Measurements from ENCODE around the gene INPP5J. TPM values are rescaled to one million over a fixed set of nuclear protein-coding genes. Genes with fewer than 3 reads are reported as not detected.

INPP5J gene
- total and polyA plus RNA-seq, 10 donors, result 0.14 to 0.87 (median 0.43) TPM; not detected in 2

- H3K27ac ChIP-seq, result no peak overlapping the region
- no peak overlapping the region for H3K4me3 ChIP-seq
- no peak for TF ChIP-seq CTCF (IDR thresholded peaks at IDR 0.05 in 8 of 11, conservative IDR thresholded peaks at IDR 0.05 in 3 of 11)
- TF ChIP-seq POLR2A (IDR thresholded peaks at IDR 0.05), result no peak
- TF ChIP-seq POLR2AphosphoS5 (IDR thresholded peaks at IDR 0.05), result no peak
- H3K4me1 ChIP-seq, result peaks cover 0 to 17% (median 5%) of the 10 kb centered on the region in 6 donors
- intact Hi-C loops (cut with DNase I; ENCODE audit: low total_unique reads), result no loop called here
- no peaks in the 10 kb centered on the region for H3K27me3 ChIP-seq (replicated peaks in 1 of 7)
- H3K36me3 ChIP-seq, result no peaks in the 10 kb centered on the region
- DNase-seq, result no peak
- peaks cover 0 to 19% (median 0%) of the 10 kb centered on the region in 8 donors for H3K9me3 ChIP-seq
- 87 to 100% (median 95%) methylated on average over 1 of the region's 1 CpG for WGBS, 5 donors
Observed at GRCh38 chr22:31148488-31148887, 25.7 kb downstream of the INPP5J start.

GRCh38 chr22:31148953-31149627 lies 26.3 kb downstream of the INPP5J start:
- Histone ChIP-seq H3K4me3 (no peak overlapping the region), H3K27ac (no peak overlapping the region), H3K27me3 (replicated peaks in 1 of 7) (no peaks in the 10 kb centered on the region), H3K9me3 (peaks cover 0 to 19% (median 0%) of the 10 kb centered on the region in 8 donors), H3K36me3 (no peaks in the 10 kb centered on the region), H3K4me1 (peaks cover 0 to 17% (median 5%) of the 10 kb centered on the region in 6 donors)
- intact Hi-C loops (cut with DNase I; ENCODE audit: low total_unique reads), result no loop called here
- TF ChIP-seq POLR2A (IDR thresholded peaks at IDR 0.05), result no peak
- TF ChIP-seq POLR2AphosphoS5 (IDR thresholded peaks at IDR 0.05), result peak in 1 of 3 donors; percentile 13
- peak; percentile 55 to 80 (median 74) for TF ChIP-seq CTCF (IDR thresholded peaks at IDR 0.05 in 8 of 11, conservative IDR thresholded peaks at IDR 0.05 in 3 of 11)
- DNase-seq, result no peak
- WGBS, 5 donors, result 17 to 25% (median 18%) methylated on average over 5 of the region's 5 CpGs

GRCh38 chr22:31150615-31151014 lies 27.8 kb downstream of the INPP5J start:
- intact Hi-C loops (cut with DNase I; ENCODE audit: low total_unique reads), result no loop called here
- TF ChIP-seq POLR2AphosphoS5 (IDR thresholded peaks at IDR 0.05) (no peak), POLR2A (IDR thresholded peaks at IDR 0.05) (no peak), CTCF (IDR thresholded peaks at IDR 0.05 in 8 of 11, conservative IDR thresholded peaks at IDR 0.05 in 3 of 11) (no peak)
- Histone ChIP-seq H3K36me3 (no peaks in the 10 kb centered on the region), H3K4me1 (peaks cover 0 to 17% (median 5%) of the 10 kb centered on the region in 6 donors), H3K27me3 (replicated peaks in 1 of 7) (no peaks in the 10 kb centered on the region), H3K4me3 (no peak overlapping the region), H3K9me3 (peaks cover 0 to 14% (median 0%) of the 10 kb centered on the region in 8 donors), H3K27ac (no peak overlapping the region)
- WGBS, 5 donors, result 64 to 95% (median 87%) methylated on average over 3 of the region's 3 CpGs
- DNase-seq, result no peak

GRCh38 chr22:31151872-31152271 lies 29.1 kb downstream of the INPP5J start:
- WGBS, 5 donors, result 65 to 96% (median 79%) methylated on average over 2 of the region's 2 CpGs
- H3K27ac ChIP-seq, result no peak overlapping the region

More at GRCh38 chr22:31151872-31152271, 29.1 kb downstream of the INPP5J start:
- peaks cover 0 to 9% (median 0%) of the 10 kb centered on the region in 8 donors for H3K9me3 ChIP-seq
- peaks cover 0 to 17% (median 5%) of the 10 kb centered on the region in 6 donors for H3K4me1 ChIP-seq
- no peaks in the 10 kb centered on the region for H3K36me3 ChIP-seq
- intact Hi-C loops (cut with DNase I; ENCODE audit: low total_unique reads), result no loop called here
- DNase-seq, result no peak
- H3K4me3 ChIP-seq, result no peak overlapping the region
- no peaks in the 10 kb centered on the region for H3K27me3 ChIP-seq (replicated peaks in 1 of 7)
- TF ChIP-seq POLR2A (IDR thresholded peaks at IDR 0.05) (no peak), CTCF (IDR thresholded peaks at IDR 0.05 in 8 of 11, conservative IDR thresholded peaks at IDR 0.05 in 3 of 11) (peak in 1 of 11 experiments; percentile 4), POLR2AphosphoS5 (IDR thresholded peaks at IDR 0.05) (no peak)

Measured in spleen (tissue), 11 donors.